HFFc6 (cell line): ENCODE measurements around the gene NOB1. TPM values are rescaled to one million over a fixed set of nuclear protein-coding genes. Genes with fewer than 3 reads are reported as not detected.
A peak's percentile ranks its signal among the peaks of the same experiment; 100 is the strongest.
"Not testable (repeated sequence)": the region's sequence is repeated elsewhere in the genome, so short reads cannot be mapped to it uniquely, and the experiment has no call there.

Experiments used
- DNase-seq: peaks from one replicate; pipeline ENCODE4 v3.0.0-alpha.2; 2018
- H3K27ac Mint-ChIP-seq: 2 replicates; pipeline ENCODE4 v1.8.0; 2020; ENCODE audit warnings: mild to moderate bottlenecking, mixed read lengths
- H3K27me3 Mint-ChIP-seq: 2 replicates; pipeline ENCODE4 v1.8.0; 2021; ENCODE audit warnings: mild to moderate bottlenecking, moderate library complexity, mixed read lengths; ENCODE audit not compliant: insufficient read depth
- H3K36me3 Mint-ChIP-seq: 2 replicates; pipeline ENCODE4 v1.8.0; 2021; ENCODE audit warnings: low read depth, mixed read lengths
- H3K4me1 Mint-ChIP-seq: 2 replicates; pipeline ENCODE4 v1.8.0; 2020; ENCODE audit warnings: low read depth, mixed read lengths
- H3K4me3 Mint-ChIP-seq: 2 replicates; pipeline ENCODE4 v1.8.0; 2020; ENCODE audit warnings: mild to moderate bottlenecking, moderate library complexity, mixed read lengths
- H3K9me3 Mint-ChIP-seq: 2 replicates; pipeline ENCODE4 v1.8.0; 2020; ENCODE audit warnings: mild to moderate bottlenecking, mixed read lengths
- total RNA-seq, 6 experiments: library from RNA; stranded (reverse); fragmentation: NEBNext Ultra II Directional; extraction: Animal tissue kit (Norgen Biotek cat#: 25700); gene quantifications; 2 replicates in 1 of 6; 3 replicates in 5 of 6; pipeline ENCODE4 v1.2.3, GENCODE V29; 2021
- TF ChIP-seq, protein P1 (sequence below): fragments of 200-600 bp; sonication (generic); IDR thresholded peaks from 2 replicates; pipeline ENCODE4 v1.5.0; 2021; ENCODE audit warnings: antibody characterized with exemption, mild to moderate bottlenecking

NOB1 gene
- total RNA-seq, 6 experiments from 2014 or later, result 52.3 to 59.3 (median 55.2) TPM

DNA sequence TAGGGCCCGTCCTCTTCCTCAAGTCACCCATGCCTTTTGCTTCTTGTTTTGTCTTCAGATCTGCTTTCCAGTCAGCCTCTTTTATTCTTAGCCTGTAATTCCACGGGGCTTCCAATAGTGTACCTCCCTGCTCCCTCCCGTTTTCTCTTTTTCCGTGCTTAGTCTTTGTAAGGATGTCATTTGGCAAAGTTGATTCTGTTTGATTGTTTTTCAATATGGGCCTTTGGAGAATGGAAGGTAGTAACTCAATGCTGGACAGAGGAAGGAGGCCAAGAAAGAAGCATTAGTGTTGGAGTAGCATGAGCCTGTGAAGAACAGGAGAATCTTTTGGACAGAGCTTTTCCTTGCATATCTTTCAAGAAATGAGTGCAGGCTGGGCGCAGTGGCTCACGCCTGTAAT lies 13.9 kb upstream of the NOB1 start:
- Mint-ChIP-seq H3K36me3 (no peaks in the 10 kb centered on the region), H3K27me3 (no peaks in the 10 kb centered on the region; the same call in 1 of the 2 replicates), H3K4me1 (peaks cover 14% of the 10 kb centered on the region), H3K9me3 (no peaks in the 10 kb centered on the region), H3K27ac (no peak overlapping the region), H3K4me3 (no peak overlapping the region)
- TF ChIP-seq, protein P1, sequence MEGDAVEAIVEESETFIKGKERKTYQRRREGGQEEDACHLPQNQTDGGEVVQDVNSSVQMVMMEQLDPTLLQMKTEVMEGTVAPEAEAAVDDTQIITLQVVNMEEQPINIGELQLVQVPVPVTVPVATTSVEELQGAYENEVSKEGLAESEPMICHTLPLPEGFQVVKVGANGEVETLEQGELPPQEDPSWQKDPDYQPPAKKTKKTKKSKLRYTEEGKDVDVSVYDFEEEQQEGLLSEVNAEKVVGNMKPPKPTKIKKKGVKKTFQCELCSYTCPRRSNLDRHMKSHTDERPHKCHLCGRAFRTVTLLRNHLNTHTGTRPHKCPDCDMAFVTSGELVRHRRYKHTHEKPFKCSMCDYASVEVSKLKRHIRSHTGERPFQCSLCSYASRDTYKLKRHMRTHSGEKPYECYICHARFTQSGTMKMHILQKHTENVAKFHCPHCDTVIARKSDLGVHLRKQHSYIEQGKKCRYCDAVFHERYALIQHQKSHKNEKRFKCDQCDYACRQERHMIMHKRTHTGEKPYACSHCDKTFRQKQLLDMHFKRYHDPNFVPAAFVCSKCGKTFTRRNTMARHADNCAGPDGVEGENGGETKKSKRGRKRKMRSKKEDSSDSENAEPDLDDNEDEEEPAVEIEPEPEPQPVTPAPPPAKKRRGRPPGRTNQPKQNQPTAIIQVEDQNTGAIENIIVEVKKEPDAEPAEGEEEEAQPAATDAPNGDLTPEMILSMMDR, result no peak
- DNase-seq, result no peak

DNA sequence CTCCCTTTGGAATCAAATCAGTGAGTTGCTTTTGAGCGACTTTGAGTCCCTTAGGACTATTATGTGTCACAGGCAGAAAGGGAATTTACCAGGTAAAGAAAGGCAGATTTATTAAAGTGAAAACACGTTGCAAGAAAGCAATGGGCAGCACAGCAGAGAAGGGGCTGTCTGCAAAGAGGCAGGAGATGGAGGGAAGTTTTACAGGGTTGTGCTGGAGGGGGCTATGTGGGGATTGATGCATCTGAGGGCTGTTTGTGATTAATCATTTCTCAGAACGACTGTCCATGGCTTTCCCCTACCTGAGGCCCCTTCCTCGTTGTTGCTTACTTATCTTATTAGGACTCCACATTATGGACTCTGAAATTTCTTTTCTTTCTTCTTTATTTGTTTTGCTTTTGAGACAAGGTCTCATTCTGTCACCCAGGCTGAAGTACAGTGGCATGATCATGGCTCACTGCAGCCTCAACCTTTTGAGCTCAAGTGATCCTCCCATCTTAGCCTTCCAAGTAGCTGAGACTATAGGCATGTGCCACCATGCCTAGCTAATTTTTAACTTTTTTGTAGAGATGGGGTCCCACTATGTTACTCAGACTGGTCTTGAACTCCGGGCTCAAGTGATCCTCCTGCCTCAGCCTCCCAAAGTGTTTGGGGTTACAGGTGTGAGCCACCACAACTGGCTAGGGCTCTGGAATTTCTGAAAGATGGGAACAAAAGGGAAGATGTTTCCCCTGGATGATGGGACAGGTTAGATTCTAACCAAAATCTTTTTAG lies 12.9 kb upstream of the NOB1 start:
- no peak overlapping the region for H3K4me3 Mint-ChIP-seq
- no peaks in the 10 kb centered on the region for H3K36me3 Mint-ChIP-seq
- no peaks in the 10 kb centered on the region for H3K9me3 Mint-ChIP-seq
- TF ChIP-seq, protein P1, result no peak
- no peak for DNase-seq
- H3K4me1 Mint-ChIP-seq, result peaks cover 18% of the 10 kb centered on the region
- H3K27me3 Mint-ChIP-seq, result no peaks in the 10 kb centered on the region; the same call in 1 of the 2 replicates
- H3K27ac Mint-ChIP-seq, result no peak overlapping the region

DNA sequence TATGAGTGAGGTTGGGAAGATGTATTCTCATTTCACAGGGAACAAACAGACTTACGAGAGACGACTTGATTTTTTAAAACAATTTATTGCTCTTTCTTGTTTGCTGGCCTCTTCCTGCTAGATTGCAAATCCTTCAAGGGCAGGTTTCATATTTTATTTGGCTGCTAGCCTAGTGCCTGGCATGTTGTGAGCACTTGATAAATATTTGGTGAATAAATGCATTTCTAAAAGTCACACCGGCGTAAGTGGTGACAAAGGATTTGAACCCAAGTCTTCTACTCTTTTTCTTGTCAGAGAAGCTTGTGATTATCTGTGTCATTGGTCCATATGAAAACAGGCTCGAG lies 8.8 kb upstream of the NOB1 start:
- DNase-seq, result no peak
- H3K27ac Mint-ChIP-seq, result peak overlapping the region; percentile 95
- H3K36me3 Mint-ChIP-seq, result no peaks in the 10 kb centered on the region
- peaks cover under 1% of the 10 kb centered on the region for H3K27me3 Mint-ChIP-seq
- peak overlapping the region; percentile 95 for H3K4me3 Mint-ChIP-seq
- TF ChIP-seq, protein P1, result no peak
- H3K4me1 Mint-ChIP-seq, result peaks cover 11% of the 10 kb centered on the region
- H3K9me3 Mint-ChIP-seq, result no peaks in the 10 kb centered on the region

DNA sequence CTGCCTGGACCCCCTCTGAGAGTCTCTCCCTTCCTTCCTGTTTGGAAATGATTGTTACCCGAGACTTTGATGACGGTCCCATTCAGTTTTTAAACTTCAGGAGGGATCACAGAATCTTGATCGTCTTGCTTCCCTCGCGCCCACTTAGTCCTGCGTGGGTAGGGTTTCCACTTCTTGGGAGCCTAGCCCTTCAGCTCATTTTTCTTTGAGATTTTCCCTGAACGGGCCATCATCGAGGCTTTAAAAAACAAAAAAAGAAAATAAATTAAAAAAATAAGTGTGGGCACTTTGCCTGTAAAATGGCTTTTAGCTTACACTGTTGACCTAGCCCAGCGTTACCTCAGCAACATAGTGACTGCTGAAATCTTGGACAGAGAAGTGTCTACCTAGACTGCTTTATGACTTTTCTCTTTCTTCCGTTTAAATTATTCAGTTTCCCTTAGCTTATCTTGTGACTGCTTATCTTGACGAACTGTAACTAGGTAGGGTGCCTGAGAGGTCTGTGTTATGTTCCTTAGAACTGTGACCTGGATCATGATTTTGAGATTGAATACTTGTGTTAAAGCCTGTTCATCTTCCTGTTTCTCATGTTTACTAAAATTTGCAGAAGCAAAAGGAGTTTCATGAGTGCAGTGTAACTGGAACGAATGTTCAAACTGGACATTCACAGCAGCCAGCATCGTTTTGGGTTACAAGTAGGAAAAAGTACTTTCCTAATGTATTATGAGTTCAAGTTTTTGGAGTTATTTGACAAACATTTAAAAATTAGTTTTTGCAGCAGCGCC lies 8.3 kb upstream of the NOB1 start:
- peak; percentile 46 for DNase-seq
- TF ChIP-seq, protein P1, result no peak

DNA sequence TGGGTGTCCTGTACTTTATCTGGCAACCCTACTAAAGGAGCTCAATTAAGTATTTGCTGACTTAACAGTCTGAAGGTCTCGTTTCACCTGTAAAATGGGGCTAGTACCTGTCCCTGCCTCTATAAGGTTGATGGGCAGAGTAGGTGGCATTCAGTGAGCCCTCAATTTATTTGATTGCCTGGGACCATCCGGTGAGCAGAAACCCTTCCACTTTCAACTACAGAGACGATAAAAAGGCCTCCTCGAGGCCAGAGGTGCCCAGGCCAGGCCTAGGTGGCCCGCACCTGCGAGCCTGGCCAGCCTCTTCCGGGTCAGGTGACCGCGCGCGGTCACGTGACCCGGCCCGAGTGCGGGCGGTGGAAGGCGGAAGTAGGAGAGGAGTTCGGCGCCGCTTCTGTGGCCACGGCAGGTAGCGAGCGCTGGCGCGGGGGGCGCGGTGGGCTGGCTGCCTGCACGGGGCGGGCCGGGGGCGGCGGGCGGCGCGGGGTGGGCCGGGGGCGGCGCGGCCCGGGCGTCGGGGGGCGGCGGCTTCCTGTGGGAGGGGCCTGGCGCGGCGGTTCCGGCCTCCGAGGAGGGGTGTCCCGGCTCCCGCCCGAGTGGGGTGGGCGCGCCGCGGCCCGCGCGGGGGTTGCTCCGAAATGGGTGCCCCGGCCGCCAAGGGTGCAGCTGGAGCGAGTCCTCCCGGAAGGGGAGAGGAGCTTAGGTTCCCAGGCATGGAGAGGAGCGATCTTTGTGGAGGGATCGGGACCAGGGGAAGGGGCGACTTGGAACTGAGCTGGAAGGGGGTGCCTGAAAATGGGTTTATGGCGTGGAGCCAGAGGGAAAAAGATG lies 7.5 kb upstream of the NOB1 start, which contains the start of gene WWP2:
WWP2 (plus strand) TSS at position 350 of the 831 bp plus-strand sequence. CDS start 24,679 bp downstream, outside the sequence.
- Mint-ChIP-seq H3K4me3 (peak within 1 kb of the TSS; percentile 95), H3K9me3 (no peaks in the 10 kb centered on the region)

More for the DNA sequence above, 8.3 kb upstream of the NOB1 start:
- H3K4me1 Mint-ChIP-seq, result peaks cover 11% of the 10 kb centered on the region
- peak overlapping the region; percentile 95 for H3K4me3 Mint-ChIP-seq
- H3K27ac Mint-ChIP-seq, result peak overlapping the region; percentile 95
- no peaks in the 10 kb centered on the region for H3K9me3 Mint-ChIP-seq
- H3K36me3 Mint-ChIP-seq, result no peaks in the 10 kb centered on the region
- H3K27me3 Mint-ChIP-seq, result peaks cover 3% of the 10 kb centered on the region

DNA sequence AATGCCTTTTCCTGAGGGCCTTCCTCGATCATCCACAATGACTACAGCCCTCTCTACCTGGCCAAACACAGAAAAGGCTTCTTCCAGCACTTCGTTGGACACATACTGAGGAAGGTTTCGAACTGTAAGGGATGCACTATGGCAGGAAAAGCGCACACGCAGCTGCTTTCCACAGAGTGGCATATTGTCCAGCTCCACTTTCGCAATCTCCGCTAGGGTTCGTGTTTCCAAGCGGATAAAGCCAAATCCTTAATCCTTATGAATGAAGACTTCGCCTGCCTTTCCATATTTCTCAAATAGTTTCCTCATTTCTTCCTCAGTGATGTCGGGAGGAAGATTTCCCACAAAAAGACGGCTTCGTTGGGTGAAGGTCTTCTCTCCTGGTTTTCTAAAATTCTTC lies 2.6 kb upstream of the NOB1 start:
- Mint-ChIP-seq H3K4me1 (peaks cover 20% of the 10 kb centered on the region), H3K4me3 (peak overlapping the region; percentile 29; the same call in 1 of the 2 replicates), H3K27me3 (peaks cover 13% of the 10 kb centered on the region)
- H3K9me3 Mint-ChIP-seq, DNase-seq, H3K27ac Mint-ChIP-seq, H3K36me3 Mint-ChIP-seq: not testable (repeated sequence)

More for the DNA sequence above, 7.5 kb upstream of the NOB1 start, which contains the start of gene WWP2:
- no peaks in the 10 kb centered on the region for H3K36me3 Mint-ChIP-seq
- peak; percentile 18 for DNase-seq
- peaks cover 3% of the 10 kb centered on the region for H3K27me3 Mint-ChIP-seq
- peak within 1 kb of the TSS; percentile 95 for H3K27ac Mint-ChIP-seq
- TF ChIP-seq, protein P1, result no peak
- H3K4me1 Mint-ChIP-seq, result peaks cover 14% of the 10 kb centered on the region
